Muscle of arm (tissue), 14 donors: Measurements from ENCODE around the gene TMEM123. TPM values are rescaled to one million over a fixed set of nuclear protein-coding genes. Genes with fewer than 3 reads are reported as not detected.
A peak's percentile ranks its signal among the peaks of the same experiment; 100 is the strongest.

ENCODE experiments used
- DNase-seq: peaks from one replicate; pipeline ENCODE4 v3.0.0-alpha.2; 2013
- long read RNA-seq, 11 donors: transcript quantifications; one replicate each; lab custom pipeline, GENCODE V29; 2026
- polyA plus RNA-seq, 12 donors: library from polyadenylated mRNA; unstranded; fragments of 120-200 nt; gene quantifications; one replicate each; pipeline ENCODE4 v1.2.1, GENCODE V29; 2013; ENCODE audit not compliant: insufficient read length in 12 of 12

Gene TMEM123, protein sequence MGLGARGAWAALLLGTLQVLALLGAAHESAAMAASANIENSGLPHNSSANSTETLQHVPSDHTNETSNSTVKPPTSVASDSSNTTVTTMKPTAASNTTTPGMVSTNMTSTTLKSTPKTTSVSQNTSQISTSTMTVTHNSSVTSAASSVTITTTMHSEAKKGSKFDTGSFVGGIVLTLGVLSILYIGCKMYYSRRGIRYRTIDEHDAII
- 100 to 1,000 TPM in 11 of 12 donors, not detected in 1; 150 to 233 (median 194) TPM for polyA plus RNA-seq
- long read RNA-seq, donor 1, transcript TMEM123-206 (3 exons, 549 nt) = major isoform, 81 of 254 reads
- long read RNA-seq, donor 1, transcript TMEM123-202 (5 exons, 3,579 nt) = minor isoform, 33 of 254 reads
- long read RNA-seq, donor 1, partial matches to known transcripts = 140 of 254 reads
- long read RNA-seq, donor 1, other reads (novel, unspliced or antisense) = 0 of 254 reads
- long read RNA-seq, donor 2, transcript TMEM123-202 (5 exons, 3,579 nt) = major isoform, 41 of 61 reads
- long read RNA-seq, donor 2, transcript TMEM123-206 (3 exons, 549 nt) = minor isoform, 15 of 61 reads
- long read RNA-seq, donor 2, partial matches to known transcripts = 5 of 61 reads
- long read RNA-seq, donor 2, other reads (novel, unspliced or antisense) = 0 of 61 reads
- long read RNA-seq, donor 3, transcript TMEM123-202 (5 exons, 3,579 nt) = major isoform, 20 of 36 reads
- long read RNA-seq, donor 3, transcript TMEM123-206 (3 exons, 549 nt) = minor isoform, 10 of 36 reads
- long read RNA-seq, donor 3, partial matches to known transcripts = 6 of 36 reads
- long read RNA-seq, donor 3, other reads (novel, unspliced or antisense) = 0 of 36 reads
- long read RNA-seq, donor 4, transcript TMEM123-202 (5 exons, 3,579 nt) = major isoform, 14 of 27 reads
- long read RNA-seq, donor 4, transcript TMEM123-206 (3 exons, 549 nt) = minor isoform, 13 of 27 reads
- long read RNA-seq, donor 4, partial matches to known transcripts = 0 of 27 reads
- long read RNA-seq, donor 4, other reads (novel, unspliced or antisense) = 0 of 27 reads
- long read RNA-seq, donor 5 = 0 reads
- long read RNA-seq, donor 6, transcript TMEM123-206 (3 exons, 549 nt) = minor isoform, 9 of 42 reads
- long read RNA-seq, donor 6, transcript TMEM123-202 (5 exons, 3,579 nt) = major isoform, 25 of 42 reads
- long read RNA-seq, donor 6, partial matches to known transcripts = 7 of 42 reads
- long read RNA-seq, donor 6, other reads (novel, unspliced or antisense) = 0 of 42 reads
- long read RNA-seq, donor 7, transcript TMEM123-202 (5 exons, 3,579 nt) = minor isoform, 19 of 42 reads
- long read RNA-seq, donor 7, transcript TMEM123-206 (3 exons, 549 nt) = major isoform, 23 of 42 reads
- long read RNA-seq, donor 7, partial matches to known transcripts = 0 of 42 reads
- long read RNA-seq, donor 7, other reads (novel, unspliced or antisense) = 0 of 42 reads
- long read RNA-seq, donor 8, transcript TMEM123-202 (5 exons, 3,579 nt) = major isoform, 47 of 109 reads
- long read RNA-seq, donor 8, transcript TMEM123-206 (3 exons, 549 nt) = minor isoform, 23 of 109 reads
- long read RNA-seq, donor 8, partial matches to known transcripts = 38 of 109 reads
- long read RNA-seq, donor 8, other reads (novel, unspliced or antisense) = 0 of 109 reads
- long read RNA-seq, donor 9, transcript TMEM123-202 (5 exons, 3,579 nt) = minor isoform, 15 of 51 reads
- long read RNA-seq, donor 9, transcript TMEM123-206 (3 exons, 549 nt) = major isoform, 27 of 51 reads
- long read RNA-seq, donor 9, partial matches to known transcripts = 8 of 51 reads
- long read RNA-seq, donor 9, other reads (novel, unspliced or antisense) = 0 of 51 reads
- long read RNA-seq, donor 10, transcript TMEM123-202 (5 exons, 3,579 nt) = major isoform, 48 of 100 reads
- long read RNA-seq, donor 10, transcript TMEM123-206 (3 exons, 549 nt) = minor isoform, 18 of 100 reads
- long read RNA-seq, donor 10, partial matches to known transcripts = 34 of 100 reads
- long read RNA-seq, donor 10, other reads (novel, unspliced or antisense) = 0 of 100 reads
- long read RNA-seq, donor 11, transcript TMEM123-202 (5 exons, 3,579 nt) = major isoform, 44 of 90 reads
- long read RNA-seq, donor 11, transcript TMEM123-206 (3 exons, 549 nt) = minor isoform, 23 of 90 reads
- long read RNA-seq, donor 11, partial matches to known transcripts = 22 of 90 reads
- long read RNA-seq, donor 11, other reads (novel, unspliced or antisense) = 0 of 90 reads

DNA sequence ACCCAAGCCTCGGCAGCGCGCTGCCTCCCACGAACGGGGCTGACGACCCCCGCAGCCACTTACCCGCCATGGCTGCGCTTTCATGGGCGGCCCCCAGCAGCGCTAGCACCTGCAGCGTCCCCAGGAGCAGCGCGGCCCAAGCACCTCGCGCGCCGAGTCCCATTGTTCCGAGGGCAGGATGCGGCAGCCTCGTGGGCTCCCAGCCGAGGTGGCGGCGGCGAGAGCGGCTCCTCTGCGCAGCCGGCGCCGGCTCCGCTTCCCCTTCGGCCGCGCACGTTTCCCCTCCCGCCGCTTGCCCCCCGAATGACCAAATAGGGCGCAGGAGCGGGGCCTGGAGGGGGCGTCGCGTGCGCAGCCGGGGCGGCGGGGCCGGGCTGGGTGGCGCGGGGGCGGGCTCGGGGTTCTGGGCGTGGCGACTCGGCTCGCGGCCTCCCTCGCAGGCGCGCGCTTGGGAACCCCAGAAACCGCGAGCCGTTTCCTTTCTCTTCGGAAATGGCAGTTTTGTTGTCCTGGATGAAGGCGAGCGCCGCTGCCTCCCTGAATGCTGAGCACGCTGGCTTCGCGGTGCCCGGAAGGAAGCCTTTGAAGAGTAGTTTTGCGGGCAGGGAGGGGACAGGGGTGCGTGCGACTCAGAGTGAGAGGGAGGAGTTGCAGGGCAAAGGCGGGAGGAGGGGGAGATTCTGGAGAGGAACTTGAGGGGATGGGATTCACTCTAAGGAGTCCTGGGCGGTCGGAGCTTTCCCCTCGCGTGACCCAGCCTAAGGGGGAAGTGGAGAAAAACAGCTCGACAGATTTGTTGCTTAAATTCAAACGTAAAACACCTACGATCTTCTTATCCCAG, at the start of gene TMEM123:
TMEM123 (minus strand) TSS at position 305 of the 841 bp plus-strand sequence; CDS start at position 163, 142 bp downstream.
- DNase-seq = peak; percentile 74

DNA sequence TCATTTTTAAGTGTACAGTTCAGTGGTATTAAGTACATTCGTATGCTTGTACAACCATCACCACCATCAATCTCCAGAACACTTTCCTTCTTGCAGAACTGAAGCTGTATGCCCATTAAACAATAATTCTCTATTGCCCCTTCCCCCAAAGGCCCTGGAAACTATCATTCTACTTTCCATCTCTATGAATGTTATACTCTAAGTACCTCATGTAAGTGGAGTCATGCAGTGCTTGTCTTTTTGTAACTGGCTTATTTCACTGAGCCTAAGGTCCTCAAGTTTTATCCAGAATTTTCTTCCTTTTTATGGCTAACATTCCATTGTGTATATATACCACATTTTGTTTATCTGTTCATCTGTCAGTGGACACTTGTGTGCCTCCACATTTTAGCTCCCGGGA, 48.3 kb upstream of the TMEM123 start:
- no peak for DNase-seq

DNA sequence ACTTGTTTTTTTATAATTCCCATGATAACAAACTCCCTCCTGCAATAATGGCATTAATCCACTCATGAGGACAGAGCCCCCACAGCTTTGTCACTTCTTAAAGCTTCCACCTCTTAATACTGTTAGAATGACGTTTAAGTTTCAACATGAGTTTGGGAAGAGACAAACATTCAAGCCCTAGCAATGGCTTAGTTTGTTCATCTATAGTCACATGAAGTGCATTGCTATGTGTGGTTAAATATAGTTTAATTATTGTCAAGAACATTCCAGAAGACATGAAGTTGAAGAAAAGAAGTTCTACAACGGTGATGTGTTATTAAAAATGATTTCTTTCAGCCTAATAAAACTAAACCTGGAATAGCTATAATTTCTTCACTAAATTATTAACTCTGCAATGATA, 47.4 kb upstream of the TMEM123 start:
- no peak for DNase-seq

DNA sequence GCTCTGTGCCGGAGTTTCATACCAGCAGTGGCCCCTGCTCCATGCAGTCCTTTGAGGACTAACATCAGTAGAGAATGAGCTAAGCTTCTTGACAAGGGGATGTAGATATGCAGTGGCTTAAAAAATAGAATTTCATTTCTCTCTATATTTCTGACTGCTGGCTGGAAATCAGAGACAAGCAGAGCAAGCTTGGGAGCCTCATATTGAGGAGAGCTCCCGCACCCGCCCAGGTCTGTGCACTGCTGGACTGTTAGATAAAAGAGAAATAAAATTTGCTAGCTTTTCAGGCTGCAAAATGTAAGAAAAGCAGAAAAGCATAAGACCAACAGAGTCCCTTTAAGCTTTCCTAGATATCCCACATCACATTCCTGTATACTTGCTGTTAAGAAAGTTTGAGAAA, 46.6 kb upstream of the TMEM123 start:
- DNase-seq = no peak

DNA sequence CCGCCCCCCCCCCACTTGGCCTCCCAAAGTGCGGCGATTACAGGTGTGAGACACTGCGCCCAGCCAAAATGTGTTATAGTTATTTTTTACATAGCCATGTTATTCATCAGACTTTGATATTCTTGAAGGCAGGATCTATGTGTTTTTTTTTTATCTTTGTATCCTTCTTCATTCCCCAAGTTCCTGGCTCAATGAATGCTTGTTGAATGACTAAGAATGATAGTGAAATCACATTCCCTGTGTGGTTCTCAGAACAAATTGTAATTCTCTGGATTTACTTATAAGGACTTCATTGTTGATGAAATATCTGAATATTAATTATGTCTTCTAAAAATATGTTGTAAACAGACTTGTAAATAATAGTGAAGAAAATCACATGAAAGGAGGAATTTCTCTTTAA, 44.5 kb upstream of the TMEM123 start:
- DNase-seq = no peak

DNA sequence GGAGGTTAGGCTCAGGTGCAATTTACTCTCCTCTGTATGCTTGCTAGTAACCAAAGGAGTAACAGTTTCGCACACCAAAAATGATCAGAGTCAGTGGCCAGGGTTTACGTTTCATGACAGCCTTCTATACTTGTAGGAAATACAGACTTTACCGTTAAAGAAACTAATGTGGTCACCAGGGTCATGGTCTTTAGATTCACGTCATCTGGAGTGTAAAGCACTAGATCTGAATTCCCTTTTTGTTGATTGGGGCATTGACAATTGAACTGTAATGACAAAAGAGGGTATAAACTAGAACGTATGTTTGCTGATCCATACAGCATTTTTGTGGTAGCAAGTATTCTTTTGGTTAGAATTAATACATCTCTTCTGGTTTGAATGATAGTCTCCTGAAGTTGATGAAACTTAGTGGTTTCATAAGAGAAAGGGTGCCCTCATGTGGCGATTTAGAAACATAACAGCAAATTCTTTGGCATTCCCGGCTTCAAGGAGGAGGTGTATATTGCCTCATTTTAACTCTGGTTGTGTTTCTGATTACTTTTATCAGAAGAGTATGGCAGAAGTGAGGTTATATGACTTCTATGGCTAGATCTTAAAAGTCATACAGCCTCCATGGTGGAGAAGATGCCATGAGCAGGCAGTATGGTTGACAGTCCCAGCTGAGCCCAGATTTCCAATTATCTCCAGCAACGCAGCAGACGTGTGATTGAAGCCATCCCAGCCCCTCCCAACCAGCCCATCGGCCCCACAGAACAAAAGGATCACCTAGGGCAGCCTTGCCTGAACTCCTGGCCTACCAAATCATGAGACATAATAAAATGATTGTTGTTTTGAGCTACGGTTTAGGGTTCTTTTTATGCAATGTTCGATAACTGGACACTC, 42.8 kb upstream of the TMEM123 start:
- DNase-seq = peak; percentile 76

DNA sequence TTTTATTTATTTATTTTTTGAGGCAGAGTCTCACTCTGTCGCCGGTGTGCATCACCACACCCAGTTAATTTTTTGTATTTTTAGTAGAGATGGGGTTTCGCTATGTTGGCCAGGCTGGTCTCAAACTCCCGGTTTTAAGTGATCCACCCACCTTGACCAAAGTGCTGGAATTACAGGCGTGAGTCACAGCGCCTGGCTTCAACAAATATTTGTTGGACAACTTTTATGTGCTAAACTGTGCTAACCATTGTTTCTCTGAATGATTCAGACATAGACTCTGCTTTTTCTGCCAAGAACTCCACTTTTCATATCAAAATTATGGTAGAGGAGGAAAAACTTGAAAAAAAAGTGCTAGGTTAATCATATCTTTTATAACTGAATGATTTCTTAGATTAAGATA, 41.7 kb upstream of the TMEM123 start:
- DNase-seq = no peak

DNA sequence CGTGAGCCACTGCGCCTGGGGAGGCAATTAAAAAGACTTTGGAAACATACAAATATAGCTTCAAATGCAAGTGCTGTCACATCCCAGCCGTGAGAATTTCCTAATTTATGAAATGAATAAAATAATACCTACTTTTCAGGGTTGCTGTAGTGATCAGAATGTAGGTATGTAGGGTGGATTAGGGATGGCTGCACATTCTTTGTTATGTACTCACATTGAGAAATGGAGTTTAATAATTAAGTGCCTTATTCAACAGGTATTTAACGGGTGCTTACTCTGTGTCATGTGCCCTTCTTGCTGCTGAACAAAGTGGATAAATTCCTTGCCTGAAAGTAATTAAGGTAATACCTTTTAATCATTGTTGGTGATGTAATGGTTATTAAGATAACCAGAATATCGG, 41.0 kb upstream of the TMEM123 start:
- DNase-seq = no peak

DNA sequence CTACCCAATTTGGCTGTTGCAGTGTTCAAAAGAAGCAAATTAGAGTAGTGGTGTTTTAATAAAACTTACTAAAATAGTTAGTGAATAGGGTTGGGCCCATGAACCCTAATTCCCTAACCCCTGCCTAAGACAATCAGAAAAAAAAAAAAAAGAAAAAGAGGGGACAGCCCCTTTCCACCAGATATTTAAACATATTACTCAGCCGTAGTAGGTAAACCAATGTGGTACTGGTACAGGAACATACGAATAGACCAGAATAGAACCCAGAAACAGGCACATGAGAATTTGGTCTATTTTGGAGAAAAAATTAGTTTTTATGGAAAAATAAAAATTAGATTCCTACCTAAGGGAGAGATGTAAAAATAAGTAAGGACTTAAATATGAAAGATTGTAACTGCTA, 39.4 kb upstream of the TMEM123 start:
- no peak for DNase-seq

DNA sequence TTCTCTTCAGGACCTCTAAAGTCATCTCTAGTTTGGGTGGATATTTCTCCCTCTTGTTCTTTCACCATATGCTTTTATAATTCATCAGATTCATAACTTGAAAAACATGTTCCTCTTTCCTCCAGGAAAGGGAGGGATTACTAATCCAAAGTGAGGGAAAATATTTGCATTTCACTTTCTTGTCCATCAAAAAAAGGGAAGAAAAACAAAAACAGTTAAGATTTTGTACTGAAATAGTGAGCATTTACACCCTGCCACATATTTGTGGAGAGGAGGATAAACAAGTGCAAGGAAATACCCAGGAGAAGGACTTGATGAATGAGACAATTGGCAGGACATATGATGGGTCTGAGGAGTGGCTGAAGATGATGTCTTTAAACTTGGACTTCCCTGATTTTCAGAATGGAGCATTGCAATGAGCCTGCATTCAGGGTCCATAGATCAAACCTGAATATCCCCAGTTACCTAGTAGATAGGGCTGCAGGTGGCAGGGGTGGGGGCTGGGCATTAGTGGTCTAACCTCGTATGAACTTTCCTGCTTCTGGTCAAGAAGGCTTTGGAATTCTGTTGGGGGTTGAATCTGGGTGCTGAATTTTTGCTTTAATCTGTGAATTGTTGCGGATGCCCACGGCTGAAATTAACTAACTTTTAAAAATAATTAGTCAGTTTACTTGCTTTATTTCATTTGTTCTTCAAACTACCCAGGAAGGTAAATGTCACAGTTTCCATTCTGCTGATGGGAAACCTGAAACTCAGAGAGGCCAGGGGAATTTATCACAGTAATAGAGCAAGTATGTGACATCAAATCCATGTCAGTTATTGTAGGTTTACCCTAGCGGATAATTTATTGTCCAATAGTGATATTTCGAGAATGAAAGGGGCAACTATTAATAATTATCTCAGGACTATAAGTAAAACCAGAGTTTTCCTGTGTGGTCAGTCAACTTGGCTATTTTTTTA, 36.9 kb upstream of the TMEM123 start:
- DNase-seq = no peak

DNA sequence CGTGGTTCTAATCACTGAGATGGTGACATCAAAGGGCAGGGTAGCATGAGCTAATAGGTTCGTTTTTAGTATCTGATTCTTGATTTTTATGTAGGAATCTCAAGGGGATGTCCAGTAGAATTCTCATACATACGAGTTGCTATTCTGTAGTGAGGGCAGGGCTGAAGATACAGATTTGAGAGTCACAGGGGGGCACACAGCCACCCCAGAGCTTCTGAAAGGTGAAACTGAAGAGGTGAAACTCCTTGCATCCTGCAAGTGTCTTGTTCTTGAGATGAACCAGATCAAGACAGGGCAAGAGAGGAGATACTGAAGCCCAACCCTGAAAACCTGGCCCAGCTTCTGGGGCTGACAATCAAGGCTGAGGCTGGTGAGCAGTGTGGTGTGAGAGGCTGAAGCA, 35.6 kb upstream of the TMEM123 start:
- DNase-seq = no peak

DNA sequence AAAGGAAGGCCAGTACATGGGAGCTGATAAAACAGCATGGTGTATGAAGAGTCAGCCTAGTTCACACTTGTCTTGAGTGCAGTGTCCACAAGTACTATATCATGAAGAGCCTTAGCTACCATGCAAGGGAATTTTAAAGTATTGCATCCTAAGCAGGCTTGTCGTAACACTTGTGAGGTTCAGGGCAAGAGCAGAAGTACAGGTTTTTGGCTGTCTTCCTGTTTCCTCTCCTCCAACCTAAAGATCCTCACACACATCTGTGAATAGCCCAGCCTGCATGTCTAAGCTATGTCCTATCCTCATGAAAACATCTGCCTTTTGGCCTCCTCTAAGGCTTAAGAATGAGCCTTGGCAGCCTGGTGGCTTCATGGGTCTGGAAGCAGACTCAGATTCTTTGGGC, 34.6 kb upstream of the TMEM123 start:
- no peak for DNase-seq

DNA sequence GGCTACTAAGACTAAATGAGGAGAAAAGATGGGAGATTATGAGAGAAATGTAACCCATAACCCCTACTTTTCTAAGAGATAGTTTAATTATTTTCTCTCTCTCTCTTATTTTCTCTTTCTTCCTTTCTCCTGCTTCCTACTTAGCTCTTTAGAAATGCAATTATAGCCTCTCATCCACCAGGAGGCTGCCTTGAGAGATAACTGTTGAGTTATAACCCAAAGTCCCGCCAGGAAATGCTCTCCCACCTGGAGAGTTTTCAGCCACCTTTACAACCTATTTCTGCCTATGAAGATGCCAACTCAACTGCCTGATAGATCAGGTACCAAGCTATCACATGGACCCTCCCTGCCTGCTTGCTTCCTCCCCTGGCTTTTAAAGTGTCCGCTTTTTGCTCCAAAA, 34.0 kb upstream of the TMEM123 start:
- DNase-seq = no peak

DNA sequence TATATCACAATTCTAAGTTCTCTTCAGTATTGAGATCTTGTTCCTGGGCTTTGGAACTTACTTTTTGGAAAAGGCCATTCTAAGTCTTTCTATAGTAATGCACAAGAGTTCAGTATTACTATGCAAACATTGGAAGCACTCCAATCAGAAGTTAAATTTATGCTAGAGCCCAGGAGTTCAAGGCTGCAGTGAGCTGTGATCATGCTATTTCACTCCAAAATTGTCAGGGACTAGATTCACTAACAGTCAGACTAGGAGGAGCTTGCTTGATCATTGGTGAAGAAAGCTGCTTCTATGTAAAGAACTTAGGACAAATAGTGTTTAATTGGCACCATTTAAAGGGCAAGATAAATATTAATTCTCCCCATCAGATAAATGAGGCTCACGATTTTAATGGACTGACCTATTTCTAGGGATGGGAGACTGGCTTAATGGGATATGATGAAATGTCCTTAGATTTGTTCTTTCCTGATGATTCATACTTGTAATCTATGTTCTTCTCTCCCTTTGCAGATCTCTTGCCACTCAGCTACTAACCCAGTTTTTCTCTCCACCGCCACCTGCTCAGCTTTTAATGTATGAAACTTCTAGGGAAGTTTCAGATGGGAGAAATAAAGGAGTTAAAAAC, 32.6 kb upstream of the TMEM123 start:
- DNase-seq = no peak

DNA sequence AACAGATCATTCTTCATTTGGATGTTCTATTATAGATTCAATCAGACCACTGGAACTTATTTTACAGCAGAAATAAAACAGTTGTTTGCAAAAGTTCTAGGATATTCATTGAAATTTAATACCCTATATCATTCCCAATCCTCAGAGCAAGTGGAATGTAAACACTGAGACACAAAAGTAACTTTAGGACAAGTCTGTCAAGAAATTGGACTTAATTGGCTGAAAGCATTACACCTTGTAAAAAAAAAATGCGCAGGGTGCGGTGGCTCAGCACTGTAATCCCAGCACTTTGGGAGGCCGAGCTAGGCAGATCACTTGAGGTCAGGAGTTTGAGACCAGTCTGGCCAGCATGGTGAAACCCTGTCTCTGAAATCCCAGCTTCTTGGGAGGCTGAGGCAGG, 29.9 kb upstream of the TMEM123 start:
- DNase-seq = no peak

DNA sequence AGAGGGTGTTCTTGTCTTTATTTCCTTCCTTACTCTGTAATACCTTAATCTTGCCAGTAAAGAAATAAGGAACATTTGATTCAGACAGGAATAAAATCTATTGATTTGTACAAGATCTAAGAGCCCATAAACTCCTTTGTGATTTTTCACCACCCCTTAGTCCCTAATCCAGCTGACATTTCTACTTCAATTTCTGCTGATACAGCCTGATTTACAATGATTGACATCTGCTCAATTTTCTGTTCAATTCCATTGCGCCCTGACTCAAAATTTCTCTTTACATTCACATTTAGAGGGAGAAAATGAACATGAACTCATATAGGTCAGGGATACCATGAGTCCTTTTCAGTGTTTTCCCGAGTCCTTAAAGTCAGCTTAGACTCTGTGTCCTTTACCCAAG, 27.2 kb upstream of the TMEM123 start:
- no peak for DNase-seq
